Keratinocyte (primary cell): ENCODE data around the gene CLSTN3. TPM values are rescaled to one million over a fixed set of nuclear protein-coding genes. Genes with fewer than 3 reads are reported as not detected.

Experiments
- DNase-seq: peaks from one replicate; pipeline ENCODE4 v3.0.0-alpha.2; 2011; ENCODE audit warnings: low read depth, missing footprints, low spot score
- FAIRE-seq: peaks from 2 replicates; lab custom pipeline; 2011; peaks lifted over from hg19 to GRCh38; lab: Jason Lieb, UNC
- H2AFZ ChIP-seq: 2 replicates; pipeline ENCODE4 v1.6.0; 2012; ENCODE audit warnings: low read length, control low read depth, inconsistent platforms; ENCODE audit not compliant: control insufficient read depth
- H3K27ac ChIP-seq: 2 replicates; pipeline ENCODE4 v1.5.1; 2011; ENCODE audit warnings: low read length; ENCODE audit not compliant: control insufficient read depth, insufficient read depth
- H3K27me3 ChIP-seq: 3 replicates; pipeline ENCODE4 v1.6.0; 2011; ENCODE audit warnings: low read length; ENCODE audit not compliant: control insufficient read depth, insufficient read depth; ENCODE audit errors: extremely low read depth
- H3K36me3 ChIP-seq, 2 experiments: 2 replicates in 1 of 2; 3 replicates in 1 of 2; pipeline ENCODE4 v1.5.1; 2011; ENCODE audit warnings: low read length in 2 of 2, mild to moderate bottlenecking in 1 of 2; ENCODE audit not compliant: control insufficient read depth in 2 of 2, insufficient read depth in 2 of 2; ENCODE audit errors: extremely low read depth in 1 of 2
- H3K4me1 ChIP-seq: 3 replicates; pipeline ENCODE4 v1.5.1; 2011; ENCODE audit warnings: low read length; ENCODE audit not compliant: control insufficient read depth, insufficient read depth; ENCODE audit errors: extremely low read depth
- H3K4me2 ChIP-seq: 3 replicates; pipeline ENCODE4 v1.6.0; 2011; ENCODE audit warnings: low read depth, low read length; ENCODE audit not compliant: control insufficient read depth, insufficient read depth; ENCODE audit errors: extremely low read depth
- H3K4me3 ChIP-seq, 3 experiments: fragments of 200-600 bp in 1 of 3; sonication (generic) in 1 of 3; 2 replicates in 2 of 3; 3 replicates in 1 of 3; pipeline ENCODE4 v1.5.1; 2011 to 2016; ENCODE audit warnings: low read length in 3 of 3, mild to moderate bottlenecking in 3 of 3, control low read depth in 2 of 3, inconsistent platforms in 1 of 3, low read depth in 1 of 3, mixed read lengths in 1 of 3, mixed run types in 1 of 3, moderate library complexity in 1 of 3; ENCODE audit not compliant: control insufficient read depth in 2 of 3, insufficient read depth in 2 of 3; ENCODE audit errors: extremely low read depth in 1 of 3
- H3K79me2 ChIP-seq: 2 replicates; pipeline ENCODE4 v1.6.0; 2012; ENCODE audit warnings: low read length; ENCODE audit not compliant: control insufficient read depth, insufficient read depth
- H3K9ac ChIP-seq: 3 replicates; pipeline ENCODE4 v1.6.0; 2011; ENCODE audit warnings: low read length; ENCODE audit not compliant: control insufficient read depth, insufficient read depth; ENCODE audit errors: extremely low read depth
- H3K9me1 ChIP-seq: 3 replicates; pipeline ENCODE4 v1.6.0; 2011; ENCODE audit warnings: low read length; ENCODE audit not compliant: control insufficient read depth, insufficient read depth; ENCODE audit errors: extremely low read depth
- H3K9me3 ChIP-seq: 2 replicates; pipeline ENCODE4 v1.5.1; 2012; ENCODE audit warnings: low read depth, low read length; ENCODE audit not compliant: control insufficient read depth
- H4K20me1 ChIP-seq: 3 replicates; pipeline ENCODE4 v1.6.0; 2011; ENCODE audit warnings: low read length; ENCODE audit not compliant: control insufficient read depth, insufficient read depth; ENCODE audit errors: extremely low read depth
- EZH2 ChIP-seq: IDR thresholded peaks from one replicate; pipeline ENCODE4 v1.6.1; 2012; ENCODE audit warnings: inconsistent platforms, mild to moderate bottlenecking, low read length, moderate library complexity
- dilution Hi-C: fragments of 300-500 bp; cut with MboI; formaldehyde crosslinking; loops from one replicate; pipeline ENCODE4 v1.7.0; 2020; ENCODE audit warnings: low sequenced_read_pairs; ENCODE audit not compliant: extremely low pct_ligation_motif_present
- polyA plus RNA-seq, 5 experiments: library from polyadenylated mRNA; depleted of rRNA in 3 of 5; stranded (reverse) in 3 of 5; stranded (forward) in 1 of 5; unstranded in 1 of 5; fragments of >200 nt; gene quantifications; 1 replicate in 1 of 5; 2 replicates in 3 of 5; 3 replicates in 1 of 5; pipeline versions ENCODE4 v1.2.1 to v1.2.3, GENCODE V29; 2011 to 2012; ENCODE audit warnings: missing spikeins in 2 of 5, low read depth in 1 of 5, low replicate concordance in 1 of 5
- TF ChIP-seq, protein P1 (sequence below), 3 experiments: IDR thresholded peaks in 1 of 3; conservative IDR thresholded peaks in 1 of 3; optimal IDR thresholded peaks in 1 of 3; 2 replicates in 2 of 3; 3 replicates in 1 of 3; pipeline versions ENCODE3 to v1.5.1; 2011; ENCODE audit warnings: low read length in 3 of 3, mild to moderate bottlenecking in 3 of 3, moderate library complexity in 2 of 3, control low read depth in 1 of 3, inconsistent platforms in 1 of 3; ENCODE audit not compliant: insufficient read depth in 2 of 3; ENCODE audit errors: extremely low read depth in 1 of 3

CLSTN3 gene
- polyA plus RNA-seq, 1 donor (not counting 4 experiments of a cell fraction or from before 2014, with no cell fraction given) = 12.8 TPM

DNA sequence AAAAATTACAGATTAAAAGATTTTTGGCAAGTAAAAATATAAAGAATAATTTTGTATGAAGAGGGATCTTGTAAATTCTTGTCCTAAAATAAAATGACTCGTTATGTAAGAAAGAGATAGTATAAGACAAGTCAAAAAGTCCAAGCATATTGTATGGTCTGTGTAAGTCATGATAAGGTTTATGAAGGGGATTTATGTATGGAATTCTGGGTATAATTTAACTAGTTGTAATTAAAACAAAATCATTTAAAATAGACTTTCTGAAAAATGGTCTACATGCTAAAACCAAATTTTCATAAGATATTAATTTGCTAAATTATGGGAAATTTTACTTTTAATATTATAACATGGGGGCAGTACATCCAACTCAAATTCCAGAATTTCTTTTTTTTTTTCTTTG lies 41.7 kb downstream of the CLSTN3 start:
- no peaks in the 10 kb centered on the region for H3K36me3 ChIP-seq
- no peaks in the 10 kb centered on the region for H4K20me1 ChIP-seq
- FAIRE-seq (no peak), DNase-seq (no peak)
- no peak overlapping the region for H3K9ac ChIP-seq
- dilution Hi-C loops = no loop called here
- no peak overlapping the region for H3K27ac ChIP-seq
- no peaks in the 10 kb centered on the region for H3K9me1 ChIP-seq
- no peak overlapping the region for H3K4me3 ChIP-seq
- H3K9me3 ChIP-seq = peaks cover 4% of the 10 kb centered on the region
- no peak for TF ChIP-seq EZH2
- TF ChIP-seq, protein P1, sequence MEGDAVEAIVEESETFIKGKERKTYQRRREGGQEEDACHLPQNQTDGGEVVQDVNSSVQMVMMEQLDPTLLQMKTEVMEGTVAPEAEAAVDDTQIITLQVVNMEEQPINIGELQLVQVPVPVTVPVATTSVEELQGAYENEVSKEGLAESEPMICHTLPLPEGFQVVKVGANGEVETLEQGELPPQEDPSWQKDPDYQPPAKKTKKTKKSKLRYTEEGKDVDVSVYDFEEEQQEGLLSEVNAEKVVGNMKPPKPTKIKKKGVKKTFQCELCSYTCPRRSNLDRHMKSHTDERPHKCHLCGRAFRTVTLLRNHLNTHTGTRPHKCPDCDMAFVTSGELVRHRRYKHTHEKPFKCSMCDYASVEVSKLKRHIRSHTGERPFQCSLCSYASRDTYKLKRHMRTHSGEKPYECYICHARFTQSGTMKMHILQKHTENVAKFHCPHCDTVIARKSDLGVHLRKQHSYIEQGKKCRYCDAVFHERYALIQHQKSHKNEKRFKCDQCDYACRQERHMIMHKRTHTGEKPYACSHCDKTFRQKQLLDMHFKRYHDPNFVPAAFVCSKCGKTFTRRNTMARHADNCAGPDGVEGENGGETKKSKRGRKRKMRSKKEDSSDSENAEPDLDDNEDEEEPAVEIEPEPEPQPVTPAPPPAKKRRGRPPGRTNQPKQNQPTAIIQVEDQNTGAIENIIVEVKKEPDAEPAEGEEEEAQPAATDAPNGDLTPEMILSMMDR (optimal IDR thresholded peaks at IDR 0.05 in 1 of 3, IDR thresholded peaks at IDR 0.05 in 1 of 3, conservative IDR thresholded peaks at IDR 0.05 in 1 of 3; ENCODE audit: extremely low read depth in 1 of 3, insufficient read depth in 2 of 3, low read length in 3 of 3) = no peak
- H3K27me3 ChIP-seq = no peaks in the 10 kb centered on the region
- peaks cover 4% of the 10 kb centered on the region for H3K4me1 ChIP-seq
- H3K4me2 ChIP-seq = no peak overlapping the region
- H2AFZ ChIP-seq = no peak overlapping the region
- H3K79me2 ChIP-seq = no peaks in the 10 kb centered on the region

DNA sequence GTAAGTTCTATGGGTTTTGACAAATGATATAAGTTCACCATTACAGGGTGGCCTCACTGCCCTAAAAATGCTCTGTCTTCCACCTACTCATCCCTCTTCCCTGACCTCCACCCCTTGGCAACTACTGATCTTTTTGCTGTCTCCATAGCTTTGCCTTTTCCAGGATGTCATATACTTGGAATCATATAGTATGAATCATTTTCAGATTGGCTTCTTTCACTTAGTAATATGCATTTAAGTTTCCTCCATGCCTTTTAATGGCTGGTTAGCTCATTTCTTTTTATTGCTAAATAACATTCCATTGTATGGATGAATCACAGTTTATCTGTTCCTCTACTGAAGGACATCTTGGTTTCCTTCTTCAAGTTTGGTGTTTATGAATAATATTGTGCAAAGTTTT lies 45.3 kb downstream of the CLSTN3 start:
- peaks cover 4% of the 10 kb centered on the region for H3K4me1 ChIP-seq
- H3K36me3 ChIP-seq = no peaks in the 10 kb centered on the region
- H2AFZ ChIP-seq = no peak overlapping the region
- peaks cover 1% of the 10 kb centered on the region for H3K9me3 ChIP-seq
- H3K27me3 ChIP-seq = no peaks in the 10 kb centered on the region
- no peak for DNase-seq
- H3K79me2 ChIP-seq = no peaks in the 10 kb centered on the region
- dilution Hi-C loops = no loop called here
- no peak overlapping the region for H3K27ac ChIP-seq
- TF ChIP-seq, protein P1 (optimal IDR thresholded peaks at IDR 0.05 in 1 of 3, IDR thresholded peaks at IDR 0.05 in 1 of 3, conservative IDR thresholded peaks at IDR 0.05 in 1 of 3; ENCODE audit: extremely low read depth in 1 of 3, insufficient read depth in 2 of 3, low read length in 3 of 3) = no peak
- no peak for TF ChIP-seq EZH2
- no peak overlapping the region for H3K4me2 ChIP-seq
- H3K9ac ChIP-seq = no peak overlapping the region
- H4K20me1 ChIP-seq = no peaks in the 10 kb centered on the region
- FAIRE-seq = peak; percentile 49
- H3K9me1 ChIP-seq = no peaks in the 10 kb centered on the region
- H3K4me3 ChIP-seq = no peak overlapping the region
